Nephron progenitor cell (in vitro differentiated cells): ENCODE data around the gene IDUA.

ENCODE experiments used
- DNase-seq: peaks from one replicate; pipeline ENCODE4 v3.0.0; 2021
- H3K27ac Mint-ChIP-seq: 2 replicates; pipeline ENCODE4 v1.8.0; 2021; ENCODE audit warnings: mild to moderate bottlenecking, moderate library complexity, mixed read lengths
- H3K27me3 Mint-ChIP-seq: 2 replicates; pipeline ENCODE4 v1.8.0; 2021; ENCODE audit warnings: mild to moderate bottlenecking, low read depth, mixed read lengths; ENCODE audit not compliant: poor library complexity
- H3K36me3 Mint-ChIP-seq: 2 replicates; pipeline ENCODE4 v1.8.0; 2021; ENCODE audit warnings: low read depth, mixed read lengths
- H3K4me1 Mint-ChIP-seq: 2 replicates; pipeline ENCODE4 v1.8.0; 2021; ENCODE audit warnings: mixed read lengths
- H3K4me3 Mint-ChIP-seq: 2 replicates; pipeline ENCODE4 v1.8.0; 2021; ENCODE audit warnings: mild to moderate bottlenecking, moderate library complexity, mixed read lengths
- H3K9me3 Mint-ChIP-seq: 2 replicates; pipeline ENCODE4 v1.8.0; 2021; ENCODE audit warnings: mild to moderate bottlenecking, moderate library complexity, mixed read lengths
- CTCF ChIP-seq: fragments of 200-600 bp; sonication (generic); IDR thresholded peaks from 2 replicates; pipeline ENCODE4 v1.5.0; 2021; ENCODE audit warnings: antibody characterized with exemption

IDUA gene

GRCh38 chr4:955161-955921 is 31.5 kb upstream of the IDUA start:
- Mint-ChIP-seq H3K27me3 (no peaks in the 10 kb centered on the region), H3K4me1 (peaks cover 36% of the 10 kb centered on the region), H3K27ac (no peak overlapping the region), H3K9me3 (no peaks in the 10 kb centered on the region), H3K4me3 (no peak overlapping the region), H3K36me3 (peaks cover 9% of the 10 kb centered on the region)
- no peak for DNase-seq
- TF ChIP-seq CTCF, result no peak

GRCh38 chr4:955931-956381 is 30.9 kb upstream of the IDUA start:
- H3K27ac Mint-ChIP-seq, result no peak overlapping the region
- no peak for TF ChIP-seq CTCF
- DNase-seq, result no peak

GRCh38 chr4:956531-957230 is 30.2 kb upstream of the IDUA start:
- Mint-ChIP-seq H3K9me3 (no peaks in the 10 kb centered on the region), H3K27ac (peak overlapping the region; percentile 94), H3K4me1 (peaks cover 23% of the 10 kb centered on the region), H3K36me3 (peaks cover 9% of the 10 kb centered on the region), H3K4me3 (no peak overlapping the region), H3K27me3 (no peaks in the 10 kb centered on the region)
- TF ChIP-seq CTCF, result no peak
- no peak for DNase-seq

More at GRCh38 chr4:955931-956381, 30.9 kb upstream of the IDUA start:
- H3K9me3 Mint-ChIP-seq, result no peaks in the 10 kb centered on the region
- H3K36me3 Mint-ChIP-seq, result peaks cover 9% of the 10 kb centered on the region
- peaks cover 30% of the 10 kb centered on the region for H3K4me1 Mint-ChIP-seq
- no peak overlapping the region for H3K4me3 Mint-ChIP-seq
- H3K27me3 Mint-ChIP-seq, result no peaks in the 10 kb centered on the region

- TF ChIP-seq CTCF, result no peak
- peaks cover 17% of the 10 kb centered on the region for H3K4me1 Mint-ChIP-seq
- peaks cover 9% of the 10 kb centered on the region for H3K36me3 Mint-ChIP-seq
- DNase-seq, result no peak
- no peak overlapping the region for H3K4me3 Mint-ChIP-seq
- no peaks in the 10 kb centered on the region for H3K27me3 Mint-ChIP-seq
- no peak overlapping the region for H3K27ac Mint-ChIP-seq
- no peaks in the 10 kb centered on the region for H3K9me3 Mint-ChIP-seq
Observed at GRCh38 chr4:957231-957580, 29.6 kb upstream of the IDUA start.

GRCh38 chr4:957581-958313 is 29.1 kb upstream of the IDUA start:
- Mint-ChIP-seq H3K4me1 (peaks cover 13% of the 10 kb centered on the region), H3K27me3 (no peaks in the 10 kb centered on the region), H3K27ac (peak overlapping the region; percentile 59), H3K36me3 (peaks cover 9% of the 10 kb centered on the region), H3K4me3 (no peak overlapping the region), H3K9me3 (no peaks in the 10 kb centered on the region)
- DNase-seq, result no peak
- TF ChIP-seq CTCF, result no peak
